Measurements from ENCODE around the gene PTPN1.

The PTPN1 gene

GRCh38 chr20:50521221-50522052, 11.3 kb downstream of the PTPN1 start:
- no peak overlapping the region for H3K4me3 ChIP-seq (ENCODE audit: low read depth, low read length)
- TF ChIP-seq, protein P1, sequence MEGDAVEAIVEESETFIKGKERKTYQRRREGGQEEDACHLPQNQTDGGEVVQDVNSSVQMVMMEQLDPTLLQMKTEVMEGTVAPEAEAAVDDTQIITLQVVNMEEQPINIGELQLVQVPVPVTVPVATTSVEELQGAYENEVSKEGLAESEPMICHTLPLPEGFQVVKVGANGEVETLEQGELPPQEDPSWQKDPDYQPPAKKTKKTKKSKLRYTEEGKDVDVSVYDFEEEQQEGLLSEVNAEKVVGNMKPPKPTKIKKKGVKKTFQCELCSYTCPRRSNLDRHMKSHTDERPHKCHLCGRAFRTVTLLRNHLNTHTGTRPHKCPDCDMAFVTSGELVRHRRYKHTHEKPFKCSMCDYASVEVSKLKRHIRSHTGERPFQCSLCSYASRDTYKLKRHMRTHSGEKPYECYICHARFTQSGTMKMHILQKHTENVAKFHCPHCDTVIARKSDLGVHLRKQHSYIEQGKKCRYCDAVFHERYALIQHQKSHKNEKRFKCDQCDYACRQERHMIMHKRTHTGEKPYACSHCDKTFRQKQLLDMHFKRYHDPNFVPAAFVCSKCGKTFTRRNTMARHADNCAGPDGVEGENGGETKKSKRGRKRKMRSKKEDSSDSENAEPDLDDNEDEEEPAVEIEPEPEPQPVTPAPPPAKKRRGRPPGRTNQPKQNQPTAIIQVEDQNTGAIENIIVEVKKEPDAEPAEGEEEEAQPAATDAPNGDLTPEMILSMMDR (IDR thresholded peaks at IDR 0.05; ENCODE audit: low read depth, low read length, missing control alignments): no peak
- DNase-seq (ENCODE audit: low read depth): no peak
- in situ Hi-C loops (cut with HindIII; ENCODE audit: low sequenced_read_pairs): no loop called here

GRCh38 chr20:50522053-50522674, 12.0 kb downstream of the PTPN1 start:
- in situ Hi-C loops (cut with HindIII; ENCODE audit: low sequenced_read_pairs): no loop called here
- DNase-seq (ENCODE audit: low read depth): no peak

DNA sequence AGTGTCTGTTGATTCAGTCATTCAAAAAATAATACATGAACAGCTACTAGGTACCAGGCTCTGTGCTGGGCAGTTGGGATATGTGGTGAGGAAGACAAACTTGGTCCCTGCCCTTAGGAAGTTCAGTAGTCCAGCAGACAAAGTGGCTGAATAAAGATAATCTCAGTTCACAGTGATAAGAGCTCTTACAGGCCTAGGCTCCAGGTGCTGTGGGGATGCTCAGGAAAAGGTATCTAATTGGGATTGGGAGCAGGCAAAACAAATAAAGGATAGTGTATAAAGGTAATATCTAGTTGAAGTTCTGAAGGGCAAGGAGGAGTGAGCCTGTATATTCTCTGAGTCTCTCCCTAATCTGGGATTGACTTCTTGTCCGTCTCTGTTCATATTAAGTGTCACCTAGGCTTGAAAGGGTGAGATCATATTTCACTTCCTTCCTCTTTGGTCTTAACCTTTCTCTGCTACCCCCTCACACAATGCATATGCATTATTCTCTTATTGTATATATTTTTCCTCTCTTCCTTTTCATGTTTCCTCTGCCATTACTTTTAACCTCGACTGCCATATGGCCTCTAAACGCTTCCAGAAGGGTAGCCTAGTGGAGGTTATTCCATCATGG, 13.5 kb downstream of the PTPN1 start:
- TF ChIP-seq, protein P1 (IDR thresholded peaks at IDR 0.05; ENCODE audit: low read depth, low read length, missing control alignments): no peak
- in situ Hi-C loops (cut with HindIII; ENCODE audit: low sequenced_read_pairs): no loop called here
- no peak for DNase-seq (ENCODE audit: low read depth)
- H3K4me3 ChIP-seq (ENCODE audit: low read depth, low read length): no peak overlapping the region

More at GRCh38 chr20:50522053-50522674, 12.0 kb downstream of the PTPN1 start:
- TF ChIP-seq, protein P1 (IDR thresholded peaks at IDR 0.05; ENCODE audit: low read depth, low read length, missing control alignments): no peak
- no peak overlapping the region for H3K4me3 ChIP-seq (ENCODE audit: low read depth, low read length)

DNA sequence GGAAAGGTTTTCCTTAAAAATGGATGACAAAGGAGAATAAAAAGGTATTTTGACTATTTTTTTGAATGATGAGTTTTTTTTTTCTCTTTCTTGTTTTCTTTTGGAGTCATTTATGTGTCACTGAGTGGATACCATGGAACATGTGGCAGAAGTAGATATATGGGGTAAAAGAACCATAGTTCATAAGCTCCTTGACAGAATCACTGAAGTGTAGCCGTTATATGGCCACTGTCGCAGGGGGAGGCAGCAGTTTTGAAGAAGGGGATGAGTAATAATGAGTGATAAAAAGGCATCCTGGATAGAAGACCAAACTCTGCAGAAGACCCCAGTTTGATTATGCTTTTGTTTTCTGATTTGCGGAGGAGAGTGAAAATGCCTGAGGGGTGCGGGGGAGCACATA, 15.5 kb downstream of the PTPN1 start:
- in situ Hi-C loops (cut with HindIII; ENCODE audit: low sequenced_read_pairs): no loop called here
- H3K4me3 ChIP-seq (ENCODE audit: low read depth, low read length): no peak overlapping the region
- DNase-seq (ENCODE audit: low read depth): no peak
- TF ChIP-seq, protein P1 (IDR thresholded peaks at IDR 0.05; ENCODE audit: low read depth, low read length, missing control alignments): no peak

- H3K4me3 ChIP-seq (ENCODE audit: low read depth, low read length): no peak overlapping the region
- in situ Hi-C loops (cut with HindIII; ENCODE audit: low sequenced_read_pairs): no loop called here
- no peak for DNase-seq (ENCODE audit: low read depth)
- TF ChIP-seq, protein P1 (IDR thresholded peaks at IDR 0.05; ENCODE audit: low read depth, low read length, missing control alignments): no peak
These were observed 16.3 kb downstream of the PTPN1 start for GRCh38 chr20:50526403-50526989.

GRCh38 chr20:50527068-50527605, 17.0 kb downstream of the PTPN1 start:
- no peak overlapping the region for H3K4me3 ChIP-seq (ENCODE audit: low read depth, low read length)
- DNase-seq (ENCODE audit: low read depth): no peak
- TF ChIP-seq, protein P1 (IDR thresholded peaks at IDR 0.05; ENCODE audit: low read depth, low read length, missing control alignments): no peak
- in situ Hi-C loops (cut with HindIII; ENCODE audit: low sequenced_read_pairs): no loop called here

Data from astrocyte of the cerebellum (primary cell).